Caco-2 (cell line): ENCODE data around the gene SH2B2. TPM values are rescaled to one million over a fixed set of nuclear protein-coding genes. Genes with fewer than 3 reads are reported as not detected.

ENCODE experiments used
- BruUV-seq: library from RNA; stranded (reverse); fragments of 400-500 nt; replicated peaks from 2 replicates; lab custom pipeline; 2021; lab: Mats Ljungman, UMichigan
- CTCF ChIA-PET: fragments of 300-600 bp; sonication (Branson Sonifier 250); formaldehyde crosslinking; loops from one replicate; lab custom pipeline; 2022; ENCODE audit warnings: antibody characterized with exemption; lab: Charles Lee
- POLR2A ChIA-PET: fragments of 300-600 bp; sonication (Branson Sonifier 250); formaldehyde crosslinking; loops from one replicate; lab custom pipeline; 2022; ENCODE audit warnings: antibody characterized with exemption; lab: Charles Lee
- DNase-seq, 2 experiments: peaks; one replicate each; pipeline versions ENCODE4 v3.0.0 to v3.0.0-alpha.2; 2020 to 2022
- H3K27me3 ChIP-seq: replicated peaks from 2 replicates; pipeline ENCODE4 v1.6.0; 2011; ENCODE audit warnings: low read length; ENCODE audit not compliant: control insufficient read depth, insufficient read depth
- H3K36me3 ChIP-seq: 2 replicates; pipeline ENCODE4 v1.5.1; 2011; ENCODE audit warnings: low read length; ENCODE audit not compliant: control insufficient read depth, insufficient read depth
- H3K4me1 ChIP-seq: fragments of 250-450 bp; sonication (Bioruptor Pico); 2 replicates; pipeline ENCODE4 v1.5.1; 2020; ENCODE audit warnings: mild to moderate bottlenecking
- H3K4me3 ChIP-seq: 2 replicates; pipeline ENCODE4 v1.5.1; 2011; ENCODE audit warnings: low read depth, mild to moderate bottlenecking, control low read depth, low read length
- H3K9me3 ChIP-seq: fragments of 250-450 bp; sonication (Bioruptor Pico); 2 replicates; pipeline ENCODE4 v1.5.1; 2020; ENCODE audit warnings: mild to moderate bottlenecking, moderate library complexity
- H3K27ac Mint-ChIP-seq: one replicate; pipeline ENCODE4 v1.8.0; 2022; ENCODE audit warnings: mixed read lengths; ENCODE audit not compliant: unreplicated experiment
- H3K27me3 Mint-ChIP-seq: one replicate; pipeline ENCODE4 v1.8.0; 2022; ENCODE audit warnings: mixed read lengths; ENCODE audit not compliant: insufficient read depth, unreplicated experiment
- H3K36me3 Mint-ChIP-seq: one replicate; pipeline ENCODE4 v1.8.0; 2022; ENCODE audit warnings: mild to moderate bottlenecking, mixed read lengths; ENCODE audit not compliant: insufficient read depth, unreplicated experiment
- H3K4me1 Mint-ChIP-seq: one replicate; pipeline ENCODE4 v1.8.0; 2022; ENCODE audit warnings: low read depth, mixed read lengths; ENCODE audit not compliant: unreplicated experiment
- H3K4me3 Mint-ChIP-seq: one replicate; pipeline ENCODE4 v1.8.0; 2022; ENCODE audit warnings: mild to moderate bottlenecking, moderate library complexity, mixed read lengths; ENCODE audit not compliant: unreplicated experiment
- H3K9me3 Mint-ChIP-seq: one replicate; pipeline ENCODE4 v1.8.0; 2022; ENCODE audit warnings: mixed read lengths; ENCODE audit not compliant: unreplicated experiment
- CTCF ChIP-seq, 2 experiments: fragments of 200-600 bp in 1 of 2; IDR thresholded peaks; 1 replicate in 1 of 2; 2 replicates in 1 of 2; pipeline versions ENCODE4 v1.5.1 to v1.8.0; 2011 to 2022; ENCODE audit warnings: antibody characterized with exemption in 1 of 2, control low read depth in 1 of 2, inconsistent platforms in 1 of 2, low read depth in 1 of 2, low read length in 1 of 2, mild to moderate bottlenecking in 1 of 2, moderate library complexity in 1 of 2; ENCODE audit not compliant: insufficient read depth in 1 of 2, severe bottlenecking in 1 of 2, unreplicated experiment in 1 of 2
- intact Hi-C: fragments of 100-400 bp; cut with micrococcal nuclease; formaldehyde crosslinking; loops from one replicate; pipeline ENCODE4 v1.10.0; 2022; ENCODE audit not compliant: unreplicated experiment
- total RNA-seq: library from RNA; stranded (reverse); gene quantifications from 2 replicates; pipeline ENCODE4 v1.2.3, GENCODE V29; 2022

The SH2B2 gene
- total RNA-seq, 1 experiment from 2014 or later, result 10.6 TPM

GRCh38 chr7:102288285-102288930 is 1.7 kb downstream of the SH2B2 start:
- TSS peak; percentile 18 for BruUV-seq
- Mint-ChIP-seq H3K27me3 (no peaks in the 10 kb centered on the region), H3K36me3 (peaks cover 4% of the 10 kb centered on the region), H3K9me3 (no peaks in the 10 kb centered on the region), H3K4me1 (peaks cover 7% of the 10 kb centered on the region), H3K27ac (no peak overlapping the region), H3K4me3 (peak overlapping the region; percentile 71)
- CTCF ChIA-PET, result interaction anchor here (0.6 to 0.8 kb wide), 2 partner anchors 9 to 75 kb away, joined by 3 read pairs; no protein-coding TSS in a partner anchor
- peak overlapping the region; percentile 99 for H3K4me3 ChIP-seq
- TF ChIP-seq CTCF (IDR thresholded peaks at IDR 0.05; ENCODE audit: insufficient read depth in 1 of 2, low read depth in 1 of 2, low read length in 1 of 2, severe bottlenecking in 1 of 2, unreplicated experiment in 1 of 2), result no peak
- H3K4me1 ChIP-seq, result peaks cover 3% of the 10 kb centered on the region; the same call in 1 of the 2 replicates
- H3K27me3 ChIP-seq, result no peaks in the 10 kb centered on the region
- no peaks in the 10 kb centered on the region for H3K9me3 ChIP-seq
- intact Hi-C loops, result loop anchor here (5.0 to 10.0 kb wide), 2 partner anchors 34 to 166 kb away; no protein-coding TSS in a partner anchor
- H3K36me3 ChIP-seq, result no peaks in the 10 kb centered on the region
- no peak for DNase-seq
- POLR2A ChIA-PET, result no interaction called here

- ChIA-PET POLR2A (no interaction called here), CTCF (no interaction called here)
- no peak for TF ChIP-seq CTCF (IDR thresholded peaks at IDR 0.05; ENCODE audit: insufficient read depth in 1 of 2, low read depth in 1 of 2, low read length in 1 of 2, severe bottlenecking in 1 of 2, unreplicated experiment in 1 of 2)
- peaks cover 5% of the 10 kb centered on the region for H3K36me3 Mint-ChIP-seq
- intact Hi-C loops, result loop anchor here (5.0 to 10.0 kb wide), 2 partner anchors 33 to 166 kb away; no protein-coding TSS in a partner anchor
- Histone ChIP-seq H3K4me3 (no peak overlapping the region), H3K4me1 (peaks cover 3% of the 10 kb centered on the region; the same call in 1 of the 2 replicates), H3K9me3 (no peaks in the 10 kb centered on the region), H3K27me3 (no peaks in the 10 kb centered on the region), H3K36me3 (no peaks in the 10 kb centered on the region)
- BruUV-seq, result no TSS peak
- peaks cover 7% of the 10 kb centered on the region for H3K4me1 Mint-ChIP-seq
- H3K9me3 Mint-ChIP-seq, result no peaks in the 10 kb centered on the region
- no peak overlapping the region for H3K27ac Mint-ChIP-seq
- no peak for DNase-seq
- H3K27me3 Mint-ChIP-seq, result no peaks in the 10 kb centered on the region
- no peak overlapping the region for H3K4me3 Mint-ChIP-seq
Observed at GRCh38 chr7:102289057-102289456, 2.4 kb downstream of the SH2B2 start.

GRCh38 chr7:102291056-102291915 is 4.6 kb downstream of the SH2B2 start:
- H3K9me3 Mint-ChIP-seq, result no peaks in the 10 kb centered on the region
- Histone ChIP-seq H3K36me3 (no peaks in the 10 kb centered on the region), H3K9me3 (no peaks in the 10 kb centered on the region), H3K4me3 (no peak overlapping the region), H3K27me3 (no peaks in the 10 kb centered on the region), H3K4me1 (peaks cover 11% of the 10 kb centered on the region)
- ChIA-PET POLR2A (no interaction called here), CTCF (interaction anchor here (0.7 kb wide), 1 partner anchor 176 kb away, joined by 3 read pairs; no protein-coding TSS in a partner anchor)
- DNase-seq, result no peak
- H3K4me3 Mint-ChIP-seq, result no peak overlapping the region
- H3K27me3 Mint-ChIP-seq, result no peaks in the 10 kb centered on the region
- BruUV-seq, result no TSS peak
- H3K36me3 Mint-ChIP-seq, result peaks cover 9% of the 10 kb centered on the region
- TF ChIP-seq CTCF (IDR thresholded peaks at IDR 0.05; ENCODE audit: insufficient read depth in 1 of 2, low read depth in 1 of 2, low read length in 1 of 2, severe bottlenecking in 1 of 2, unreplicated experiment in 1 of 2), result no peak
- intact Hi-C loops, result no loop called here
- no peak overlapping the region for H3K27ac Mint-ChIP-seq
- H3K4me1 Mint-ChIP-seq, result peaks cover 11% of the 10 kb centered on the region
